Measurements from ENCODE around the gene DST. TPM values are rescaled to one million over a fixed set of nuclear protein-coding genes. Genes with fewer than 3 reads are reported as not detected.

DST gene
- total RNA-seq, 1 experiment from 2014 or later: 144 TPM

DNA sequence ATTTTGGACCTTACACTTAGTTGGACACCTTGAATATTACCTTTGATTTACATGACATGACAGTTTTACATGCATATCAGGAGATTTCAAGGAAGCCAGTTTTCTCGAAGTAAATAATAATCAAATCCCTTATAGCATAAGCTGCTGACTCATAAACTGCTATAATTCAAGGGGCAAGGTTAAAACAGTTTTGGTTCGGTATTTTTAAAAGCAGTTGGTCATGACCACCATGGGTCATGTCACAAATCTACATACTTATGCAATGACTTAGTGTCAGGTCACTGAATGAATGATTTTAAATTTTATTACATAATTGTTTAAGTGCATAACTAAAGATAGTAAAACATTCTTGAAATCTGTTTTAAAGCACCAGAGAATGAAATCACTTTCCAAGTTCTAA lies 158.0 kb downstream of the DST start:
- no peaks in the 10 kb centered on the region for H3K79me2 ChIP-seq (ENCODE audit: insufficient read depth, low read length)
- TF ChIP-seq EZH2phosphoT487 (IDR thresholded peaks at IDR 0.05; ENCODE audit: borderline replicate concordance) (no peak), ZFX (IDR thresholded peaks at IDR 0.05) (no peak), CBX3 (IDR thresholded peaks at IDR 0.05; ENCODE audit: low read depth) (no peak)
- H3K9ac ChIP-seq (ENCODE audit: low read length): no peak overlapping the region
- intact Hi-C loops (cut with micrococcal nuclease): no loop called here
- DNase-seq (ENCODE audit: low read depth, low spot score) (no peak), ATAC-seq (no peak)
- H3K9me2 ChIP-seq (ENCODE audit: insufficient read depth): no peaks in the 10 kb centered on the region
- H2AFZ ChIP-seq (ENCODE audit: low read depth, low read length, poor library complexity, severe bottlenecking): no peak overlapping the region
- no TSS peak for BruUV-seq (replicated peaks)
- H3K36me3 ChIP-seq (ENCODE audit: control insufficient read depth in 1 of 2, insufficient read depth in 2 of 2, low read length in 2 of 2): peaks cover 27 to 30% of the 10 kb centered on the region in 2 experiments; a peak in 3 of 4 replicates
- H3K4me3 ChIP-seq (replicated peaks in 1 of 2; ENCODE audit: low read depth in 1 of 2, low read length in 2 of 2): no peak overlapping the region
- CTCF ChIA-PET: no interaction called here
- H3K9me3 ChIP-seq (ENCODE audit: control insufficient read depth in 1 of 2, insufficient read depth in 1 of 2, low read depth in 1 of 2, low read length in 2 of 2): no peaks in the 10 kb centered on the region
- H3K27ac ChIP-seq (ENCODE audit: low read depth, low read length): no peak overlapping the region
- H4K20me1 ChIP-seq (ENCODE audit: insufficient read depth): no peaks in the 10 kb centered on the region
- POLR2A ChIA-PET: no interaction called here
- no peaks in the 10 kb centered on the region for H3K27me3 ChIP-seq (ENCODE audit: insufficient read depth, low read length)
- RAD21 ChIA-PET (ENCODE audit: low non-redundant PET in 1 of 2, low total read pairs in 2 of 2, uncharacterized antibody in 2 of 2, unreplicated experiment in 2 of 2): no interaction called here
- no peaks in the 10 kb centered on the region for H3K4me1 ChIP-seq (ENCODE audit: control insufficient read depth in 1 of 2, insufficient read depth in 2 of 2, low read length in 2 of 2)
- no peak overlapping the region for H3K4me2 ChIP-seq (ENCODE audit: low read length)

DNA sequence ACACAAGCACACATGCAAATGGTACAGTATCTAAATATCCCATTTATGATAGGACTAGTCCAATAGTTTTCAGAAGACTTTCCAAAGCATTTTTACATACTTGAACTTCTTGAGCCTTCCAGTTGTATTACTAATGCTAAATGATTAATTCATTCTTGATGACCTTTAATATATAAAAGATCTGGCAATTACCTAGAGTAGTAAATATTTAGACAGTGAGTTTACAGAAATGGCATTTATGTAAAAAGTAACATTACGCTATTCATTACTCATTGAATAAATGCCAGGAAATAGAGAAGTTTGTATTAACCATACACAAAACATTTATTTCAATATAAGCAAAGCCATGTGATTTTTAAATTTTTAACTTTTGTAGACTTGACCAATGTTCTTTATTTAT lies 158.8 kb downstream of the DST start:
- Histone ChIP-seq H3K79me2 (ENCODE audit: insufficient read depth, low read length) (no peaks in the 10 kb centered on the region), H3K9me2 (ENCODE audit: insufficient read depth) (no peaks in the 10 kb centered on the region), H3K4me3 (replicated peaks in 1 of 2; ENCODE audit: low read depth in 1 of 2, low read length in 2 of 2) (no peak overlapping the region), H3K27me3 (ENCODE audit: insufficient read depth, low read length) (no peaks in the 10 kb centered on the region), H3K9ac (ENCODE audit: low read length) (no peak overlapping the region), H3K36me3 (ENCODE audit: control insufficient read depth in 1 of 2, insufficient read depth in 2 of 2, low read length in 2 of 2) (peaks cover 23 to 28% of the 10 kb centered on the region in 2 experiments; a peak in 3 of 4 replicates), H3K27ac (ENCODE audit: low read depth, low read length) (no peak overlapping the region), H3K4me1 (ENCODE audit: control insufficient read depth in 1 of 2, insufficient read depth in 2 of 2, low read length in 2 of 2) (no peaks in the 10 kb centered on the region), H3K9me3 (ENCODE audit: control insufficient read depth in 1 of 2, insufficient read depth in 1 of 2, low read depth in 1 of 2, low read length in 2 of 2) (no peaks in the 10 kb centered on the region), H3K4me2 (ENCODE audit: low read length) (no peak overlapping the region), H4K20me1 (ENCODE audit: insufficient read depth) (no peaks in the 10 kb centered on the region), H2AFZ (ENCODE audit: low read depth, low read length, poor library complexity, severe bottlenecking) (no peak overlapping the region)
- ChIA-PET CTCF (interaction anchor here (0.6 kb wide), 1 partner anchor 87 kb away, joined by 3 read pairs; no protein-coding TSS in a partner anchor), RAD21 (ENCODE audit: low non-redundant PET in 1 of 2, low total read pairs in 2 of 2, uncharacterized antibody in 2 of 2, unreplicated experiment in 2 of 2) (no interaction called here), POLR2A (no interaction called here)
- BruUV-seq (replicated peaks): no TSS peak
- TF ChIP-seq CEBPB (IDR thresholded peaks at IDR 0.05; ENCODE audit: low read depth): no peak
- TF ChIP-seq, protein P1, sequence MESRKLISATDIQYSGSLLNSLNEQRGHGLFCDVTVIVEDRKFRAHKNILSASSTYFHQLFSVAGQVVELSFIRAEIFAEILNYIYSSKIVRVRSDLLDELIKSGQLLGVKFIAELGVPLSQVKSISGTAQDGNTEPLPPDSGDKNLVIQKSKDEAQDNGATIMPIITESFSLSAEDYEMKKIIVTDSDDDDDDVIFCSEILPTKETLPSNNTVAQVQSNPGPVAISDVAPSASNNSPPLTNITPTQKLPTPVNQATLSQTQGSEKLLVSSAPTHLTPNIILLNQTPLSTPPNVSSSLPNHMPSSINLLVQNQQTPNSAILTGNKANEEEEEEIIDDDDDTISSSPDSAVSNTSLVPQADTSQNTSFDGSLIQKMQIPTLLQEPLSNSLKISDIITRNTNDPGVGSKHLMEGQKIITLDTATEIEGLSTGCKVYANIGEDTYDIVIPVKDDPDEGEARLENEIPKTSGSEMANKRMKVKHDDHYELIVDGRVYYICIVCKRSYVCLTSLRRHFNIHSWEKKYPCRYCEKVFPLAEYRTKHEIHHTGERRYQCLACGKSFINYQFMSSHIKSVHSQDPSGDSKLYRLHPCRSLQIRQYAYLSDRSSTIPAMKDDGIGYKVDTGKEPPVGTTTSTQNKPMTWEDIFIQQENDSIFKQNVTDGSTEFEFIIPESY (IDR thresholded peaks at IDR 0.05; ENCODE audit: extremely low read depth, insufficient replicate concordance, low read length): no peak
- TF ChIP-seq ATF3 (IDR thresholded peaks at IDR 0.05): no peak
- TF ChIP-seq TCF7L2 (IDR thresholded peaks at IDR 0.05; ENCODE audit: borderline replicate concordance, extremely low read depth, insufficient read depth, insufficient read length): no peak
- no peak for TF ChIP-seq ZNF274 (IDR thresholded peaks at IDR 0.05; ENCODE audit: low read depth, low read length)
- no peak for TF ChIP-seq ZFX (IDR thresholded peaks at IDR 0.05)
- TF ChIP-seq ELF1 (IDR thresholded peaks at IDR 0.05; ENCODE audit: borderline replicate concordance, low read depth): no peak
- no peak for TF ChIP-seq SIN3A (IDR thresholded peaks at IDR 0.05; ENCODE audit: low read depth)
- TF ChIP-seq REST (IDR thresholded peaks at IDR 0.05; ENCODE audit: low read depth): no peak
- TF ChIP-seq RAD21 (IDR thresholded peaks at IDR 0.05; ENCODE audit: low read depth): no peak
- TF ChIP-seq POLR2A (IDR thresholded peaks at IDR 0.05; ENCODE audit: borderline replicate concordance, extremely low read depth, insufficient read depth, insufficient read length): no peak
- no peak for TF ChIP-seq YY1 (IDR thresholded peaks at IDR 0.05; ENCODE audit: extremely low read depth, insufficient replicate concordance, low read depth, low read length)
- ATAC-seq (no peak), DNase-seq (ENCODE audit: low read depth, low spot score) (no peak)
- intact Hi-C loops (cut with micrococcal nuclease): no loop called here
